Glomerular visceral epithelial cell (primary cell): Measurements from ENCODE around the gene INPP5J.
"Not testable (repeated sequence)": the region's sequence is repeated elsewhere in the genome, so short reads cannot be mapped to it uniquely, and the experiment has no call there.

Experiments used
- DNase-seq: peaks from one replicate; pipeline ENCODE4 v3.0.0-alpha.2; 2016; ENCODE audit errors: extremely low spot score

Gene INPP5J

DNA sequence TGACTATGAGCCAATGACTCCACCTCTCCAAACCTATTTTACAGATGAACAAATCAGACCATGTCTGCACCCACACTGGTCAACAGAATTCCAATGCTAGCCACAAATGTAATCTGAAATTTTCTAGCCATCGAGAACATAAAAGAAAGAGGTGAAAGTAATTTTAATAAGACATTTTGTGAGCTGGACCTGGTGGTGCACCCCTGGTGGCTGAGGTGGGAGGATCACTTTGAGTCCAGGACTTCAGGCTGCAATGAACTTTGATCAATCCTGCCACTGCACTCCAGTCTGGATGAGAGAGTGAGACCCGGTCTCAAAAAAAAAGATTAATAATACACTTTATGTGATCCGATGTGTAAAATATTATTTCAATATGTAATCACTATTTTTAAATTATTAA lies 27.8 kb downstream of the INPP5J start:
- DNase-seq, result no peak

DNA sequence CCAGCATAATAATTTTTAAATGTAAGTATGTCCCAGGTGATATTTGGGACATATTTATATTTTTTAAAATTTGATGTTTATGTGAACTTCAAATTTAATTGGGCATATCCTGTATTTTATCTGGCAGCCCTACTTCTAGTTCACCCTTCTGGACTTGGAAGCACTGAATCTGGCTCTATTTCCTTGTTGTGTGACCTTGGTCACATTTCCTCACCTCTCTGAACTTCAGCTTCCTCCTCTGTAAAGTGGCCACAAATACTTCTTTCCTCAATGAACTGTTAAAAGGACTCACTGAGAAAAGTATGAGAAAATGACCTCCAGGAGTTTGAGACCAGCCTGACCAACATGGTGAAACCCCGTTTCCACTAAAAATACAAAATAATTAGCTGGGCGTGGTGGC lies 29.1 kb downstream of the INPP5J start:
- DNase-seq, result no peak

DNA sequence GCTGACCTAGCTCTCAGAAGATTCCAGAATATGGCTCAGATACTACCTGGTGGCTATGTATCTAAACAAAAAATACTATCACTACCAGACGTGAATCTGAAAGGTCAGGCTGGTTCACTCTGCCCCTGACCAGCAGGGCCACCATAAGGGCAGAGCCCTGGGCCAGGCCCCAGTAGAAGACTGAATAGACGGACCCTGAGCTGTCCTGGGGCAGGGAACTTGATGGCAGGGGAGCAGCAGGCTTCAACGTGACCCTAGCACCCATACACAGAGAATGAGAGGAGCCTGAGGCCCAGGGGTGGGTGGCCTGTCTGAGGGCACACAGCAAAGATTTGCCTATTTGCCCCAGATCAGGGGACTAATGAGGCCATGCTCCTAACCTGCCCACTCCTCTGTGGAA lies 30.6 kb downstream of the INPP5J start:
- DNase-seq, result no peak

DNA sequence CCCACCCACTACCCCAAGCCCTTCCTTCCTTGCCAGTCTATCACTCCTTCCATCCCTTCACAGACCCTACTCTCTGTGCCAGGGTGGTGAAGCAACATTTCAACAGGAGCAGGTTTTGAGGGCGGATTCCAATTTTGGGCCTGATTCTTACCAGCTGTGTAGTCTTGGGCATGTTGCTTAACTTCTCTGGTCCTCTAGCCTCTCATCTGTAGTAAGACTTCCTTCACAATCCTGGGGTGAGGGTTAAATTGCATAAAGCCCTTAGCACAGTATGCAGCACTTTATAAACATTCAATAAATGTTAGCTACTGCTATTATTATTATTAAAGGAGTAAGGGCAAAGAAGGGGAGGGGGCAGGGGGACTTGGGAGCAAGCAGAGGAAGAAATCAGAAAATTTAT lies 32.2 kb downstream of the INPP5J start:
- no peak for DNase-seq

DNA sequence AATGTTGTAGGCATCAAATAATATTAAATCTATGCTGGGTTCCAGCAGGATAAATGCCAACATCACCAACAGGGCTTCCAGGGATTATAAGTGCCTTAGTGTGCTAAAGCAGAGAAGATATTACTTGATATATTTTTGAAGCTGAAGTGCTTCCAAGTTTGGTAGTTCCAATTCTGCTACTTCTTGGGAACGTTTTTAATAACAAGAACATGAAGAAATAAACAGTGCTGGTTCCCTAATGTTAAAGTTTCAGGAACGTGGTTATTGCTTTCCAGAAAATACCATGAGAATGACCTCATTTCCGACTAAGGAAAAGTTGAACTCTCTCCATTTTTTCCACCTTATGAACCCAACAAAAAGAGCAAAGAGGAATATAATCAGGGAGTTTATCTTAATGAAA lies 32.7 kb downstream of the INPP5J start:
- no peak for DNase-seq

DNA sequence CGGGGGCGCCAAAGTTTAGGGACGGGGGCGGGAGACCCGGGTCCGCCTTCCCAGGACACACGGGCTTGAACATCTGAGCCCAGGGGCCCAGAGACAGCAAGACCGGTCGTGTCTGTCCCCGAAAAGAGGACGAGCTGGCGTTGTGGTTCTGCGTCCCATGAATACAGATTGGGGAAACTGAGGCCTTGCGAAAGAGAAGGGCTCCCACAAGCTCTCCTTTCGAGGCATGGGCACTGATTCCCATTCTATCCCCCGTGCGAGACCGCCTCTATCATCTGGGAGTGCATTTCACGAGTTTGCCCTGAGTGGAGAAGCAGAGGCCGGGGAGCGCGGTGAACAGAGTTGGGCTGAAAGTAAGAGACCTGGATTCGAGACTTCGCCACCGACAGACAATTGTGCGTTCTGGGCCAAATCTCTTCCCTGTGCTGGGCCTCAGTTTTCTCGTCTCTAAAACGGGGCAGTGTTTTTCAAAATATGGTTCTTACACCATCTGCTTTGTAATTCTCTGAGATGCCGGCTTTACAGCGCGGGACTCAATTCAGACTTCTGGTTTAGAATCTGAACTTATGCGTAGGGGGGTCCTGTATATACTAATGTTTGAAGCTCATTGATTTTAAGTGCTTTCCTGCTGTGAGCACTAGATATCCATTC lies 37.7 kb downstream of the INPP5J start:
- no peak for DNase-seq

DNA sequence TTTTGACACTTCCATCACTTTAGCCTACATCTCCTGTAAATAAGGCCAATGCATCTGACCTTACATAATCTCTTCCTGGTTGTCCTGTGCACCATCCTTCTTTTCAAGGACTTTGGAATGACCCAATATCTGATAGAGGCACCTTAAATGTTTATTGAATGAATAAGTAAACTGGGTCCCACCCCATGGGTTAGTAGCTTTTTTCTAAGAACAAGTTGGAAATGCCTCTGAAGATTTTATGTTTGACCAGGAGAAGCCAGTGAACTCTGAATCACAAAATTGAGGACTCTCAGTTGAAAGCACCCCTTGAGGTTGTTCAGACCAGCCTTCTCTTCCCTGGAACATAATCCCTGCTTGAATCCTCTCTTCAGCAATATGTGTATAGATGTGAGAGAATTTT lies 38.6 kb downstream of the INPP5J start:
- DNase-seq, result no peak

DNA sequence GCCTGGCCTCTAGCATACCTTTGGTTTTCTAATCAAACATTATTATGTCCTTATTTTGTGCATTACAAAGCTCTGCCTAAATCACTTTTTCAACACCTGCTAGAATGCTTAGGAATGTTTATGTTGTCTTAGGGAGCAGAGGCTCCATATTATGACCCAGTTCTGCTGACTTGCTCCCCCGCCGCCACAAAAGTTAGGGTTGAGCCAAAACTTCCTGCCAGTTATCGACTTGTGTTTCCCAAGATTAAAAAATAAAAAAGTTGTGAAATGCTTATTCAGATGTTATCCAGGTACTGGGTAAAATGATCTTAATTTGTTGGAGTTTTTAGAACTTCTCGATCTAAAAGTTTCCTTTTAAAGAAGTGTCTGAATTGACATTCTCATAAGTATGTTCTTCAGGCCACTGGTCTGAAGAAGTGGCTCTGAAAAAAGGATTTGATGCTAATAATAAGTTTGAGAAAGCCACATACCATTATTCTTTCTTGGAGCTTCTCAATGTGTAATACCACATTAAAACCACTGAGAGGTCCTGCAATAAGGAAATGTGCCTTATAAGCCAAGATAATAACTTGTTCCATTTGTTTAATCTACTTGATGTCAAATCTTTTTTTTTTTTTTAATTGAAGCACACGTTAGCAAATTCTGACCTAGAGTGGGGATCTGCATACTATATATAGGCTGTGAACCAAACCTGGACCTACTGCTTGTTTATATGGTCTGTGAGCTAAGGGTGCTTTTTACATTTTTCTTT lies 39.4 kb downstream of the INPP5J start:
- DNase-seq, result peak; percentile 13

DNA sequence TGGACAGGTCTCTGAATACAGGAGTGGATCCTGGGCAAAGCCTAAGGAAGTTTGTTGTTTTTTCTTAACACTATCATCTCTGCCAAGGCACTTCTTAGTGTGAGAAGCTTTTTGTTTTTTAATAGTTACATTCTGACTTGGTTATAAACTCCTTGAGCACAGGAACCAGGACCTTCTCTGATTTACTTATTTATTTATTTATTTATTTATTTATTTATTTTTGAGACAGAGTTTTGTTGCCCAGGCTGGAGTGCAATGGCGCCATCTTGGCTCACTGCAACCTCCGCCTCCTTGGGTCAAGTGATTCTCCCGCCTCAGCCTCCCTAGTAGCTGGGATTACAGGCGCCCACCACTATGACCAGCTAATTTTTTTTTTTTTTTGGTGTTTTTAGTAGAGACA lies 48.2 kb downstream of the INPP5J start:
- DNase-seq, result no peak

DNA sequence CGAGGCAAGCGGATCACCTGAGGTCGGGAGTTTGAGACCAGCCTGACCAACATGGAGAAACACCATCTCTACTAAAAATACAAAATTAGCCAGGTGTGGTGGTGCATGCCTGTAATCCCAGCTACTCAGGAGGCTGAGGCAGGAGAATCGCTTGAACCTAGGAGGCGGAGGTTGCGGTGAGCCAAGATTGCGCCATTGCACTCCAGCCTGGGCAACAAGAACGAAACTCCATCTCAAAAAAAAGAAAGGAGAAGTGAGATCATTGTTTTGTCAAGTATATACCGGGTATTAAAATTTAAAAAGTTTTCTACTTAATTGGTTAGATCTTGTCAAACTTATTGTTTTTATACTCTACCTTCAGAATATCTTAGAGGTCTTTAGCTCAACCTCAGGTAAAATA lies 49.0 kb downstream of the INPP5J start:
- not testable (repeated sequence) for DNase-seq

DNA sequence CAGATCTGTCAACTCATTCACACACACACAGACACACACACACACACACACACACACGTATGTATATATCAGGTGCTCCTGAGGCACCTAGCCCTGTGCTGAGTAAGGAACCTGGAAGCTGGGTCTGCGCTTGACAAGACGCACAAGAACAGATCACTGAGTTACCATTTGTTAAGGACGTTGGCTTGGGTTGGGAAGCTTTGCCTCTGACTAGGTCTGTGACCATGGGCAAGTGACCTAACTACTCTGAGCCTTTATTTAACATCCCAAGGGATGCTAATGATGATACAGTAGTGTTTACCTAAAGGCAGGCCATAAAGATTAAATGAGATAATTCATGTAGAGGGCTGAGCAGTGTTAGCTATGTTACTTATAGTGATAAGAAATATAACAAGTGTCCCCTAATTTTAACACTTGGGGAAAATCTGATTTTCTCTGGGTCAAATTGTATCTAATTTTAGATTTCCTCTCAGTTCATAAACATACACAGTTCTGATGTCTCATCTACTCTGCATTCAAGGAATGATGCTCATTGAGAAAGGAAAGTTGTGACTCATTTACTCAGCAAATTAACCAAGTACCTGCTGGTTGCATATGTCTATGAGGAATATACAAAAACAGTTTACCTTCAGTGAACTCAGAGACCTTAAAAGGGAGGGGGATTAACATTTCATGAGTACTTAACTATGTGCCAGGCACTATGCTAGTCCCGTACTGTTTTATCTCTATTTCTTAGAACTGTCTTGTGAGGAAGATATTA lies 50.8 kb downstream of the INPP5J start:
- DNase-seq, result peak; percentile 49

DNA sequence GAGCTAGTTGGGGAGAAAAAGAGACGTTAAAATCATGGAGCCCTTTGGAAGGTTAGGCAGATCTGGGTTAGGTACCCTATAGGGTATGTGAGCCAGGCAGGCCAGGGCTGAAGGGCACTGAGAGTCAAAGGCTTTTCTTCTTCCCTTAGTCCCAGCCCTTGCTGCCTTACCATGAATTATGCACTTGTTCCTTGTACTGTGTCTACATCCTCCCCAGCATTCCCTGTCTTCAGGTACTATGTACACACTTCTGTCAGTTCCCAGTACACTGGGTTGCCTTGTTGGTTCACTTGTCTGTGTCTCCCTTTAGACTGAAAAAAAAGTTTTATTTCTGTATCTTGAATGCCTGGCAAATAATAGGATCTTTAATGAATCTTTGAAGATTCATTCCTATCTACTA lies 54.2 kb downstream of the INPP5J start:
- no peak for DNase-seq

DNA sequence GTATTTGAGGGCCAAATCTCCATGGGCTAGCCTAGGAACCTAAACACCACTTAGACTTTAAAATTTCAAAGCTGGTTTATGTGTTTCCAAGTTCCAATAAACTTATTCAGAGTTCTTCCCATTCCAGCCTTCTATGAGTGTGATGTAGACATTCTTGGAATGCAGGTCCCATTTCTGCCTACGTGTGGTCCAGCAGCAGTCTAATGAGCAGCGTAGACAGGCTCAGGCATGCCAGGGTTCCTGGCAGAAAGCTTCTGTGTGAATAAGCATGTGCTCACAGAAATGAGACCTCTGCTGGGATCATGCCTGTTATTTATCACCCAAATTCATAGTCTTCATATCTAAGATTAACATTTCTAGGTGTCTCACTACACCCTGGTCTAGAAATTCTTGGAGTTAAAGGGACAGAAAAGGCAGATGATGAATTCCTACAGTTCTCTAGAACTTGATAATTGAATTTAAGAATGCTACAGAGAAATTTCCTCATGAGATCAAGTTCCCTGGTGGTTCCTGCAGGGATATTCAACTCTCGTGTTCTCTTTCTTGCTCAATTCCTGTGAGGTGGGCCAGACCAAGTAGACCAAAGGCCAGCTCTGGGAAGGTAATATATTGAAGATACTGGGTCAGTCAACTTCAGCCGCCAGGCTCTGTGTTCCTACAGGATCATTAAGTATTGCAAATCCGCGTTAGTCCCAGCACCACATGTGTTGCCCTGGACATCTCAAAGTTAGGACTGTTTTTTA lies 54.8 kb downstream of the INPP5J start:
- peak; percentile 81 for DNase-seq

DNA sequence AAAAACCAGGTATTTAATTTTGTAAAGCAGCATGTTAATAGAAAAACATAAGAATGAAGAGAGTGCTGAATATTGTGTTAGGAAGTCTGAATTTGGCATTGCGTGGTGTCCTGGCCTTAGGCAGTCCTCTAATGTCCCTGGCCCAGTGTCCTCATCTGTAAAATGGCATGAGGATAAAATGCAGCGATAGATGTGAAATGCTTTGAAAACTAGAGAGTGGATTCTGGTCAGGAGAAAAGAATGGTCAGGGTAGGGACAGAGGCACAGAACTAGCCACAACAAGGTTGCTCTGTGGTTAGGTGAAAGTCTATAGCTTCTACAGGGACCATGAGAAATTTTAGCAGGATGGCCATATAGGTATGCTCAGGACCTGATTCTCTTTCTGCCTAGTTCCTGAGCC lies 56.1 kb downstream of the INPP5J start:
- DNase-seq, result no peak

DNA sequence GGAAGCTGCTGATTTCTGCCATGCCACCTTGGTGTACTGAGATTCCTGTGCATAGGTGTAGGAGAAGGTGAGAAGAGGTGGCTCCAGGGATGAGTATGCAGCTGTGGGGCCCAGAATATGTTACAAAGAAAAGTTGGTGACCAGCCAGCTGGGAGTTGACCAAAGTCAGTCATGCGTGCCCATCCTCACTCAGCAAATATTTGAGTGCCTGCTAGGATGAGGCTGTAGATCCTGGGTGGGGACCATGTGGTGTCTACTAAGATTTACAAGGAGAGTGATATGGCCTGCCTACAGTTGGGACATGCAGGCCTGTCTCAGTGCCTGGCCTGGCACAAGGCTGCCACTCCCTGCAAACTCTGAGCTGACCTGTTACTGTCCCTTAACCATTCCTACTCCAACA lies 56.6 kb downstream of the INPP5J start:
- DNase-seq, result peak; percentile 84

DNA sequence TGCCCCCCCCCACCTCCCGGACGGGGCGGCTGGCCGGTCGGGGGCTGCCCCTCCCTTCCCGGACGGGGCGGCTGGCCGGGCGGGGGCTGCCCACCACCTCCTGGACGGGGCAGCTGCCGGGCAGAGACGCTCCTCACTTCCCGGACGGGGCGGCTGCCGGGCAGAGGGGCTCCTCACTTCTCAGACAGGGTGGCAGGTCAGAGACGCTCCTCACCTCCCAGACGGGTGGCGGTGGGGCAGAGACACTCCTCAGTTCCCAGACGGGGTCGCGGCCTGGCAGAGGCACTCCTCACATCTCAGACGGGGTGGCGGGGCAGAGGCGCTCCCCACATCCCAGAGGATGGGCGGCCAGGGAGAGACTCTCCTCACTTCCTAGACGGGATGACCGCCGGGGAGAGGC lies 61.2 kb downstream of the INPP5J start:
- no peak for DNase-seq
